Heart left ventricle (tissue), 13 donors: Measurements from ENCODE around the gene ZNF346.

Experiments used
- CTCF ChIP-seq, 12 donors: fragments of 200-600 bp; sonication (generic) in 4 of 12; IDR thresholded peaks; one replicate each; pipeline versions ENCODE4 v1.5.0 to v1.8.0; 2018 to 2022; ENCODE audit warnings: antibody characterized with exemption in 12 of 12, mild to moderate bottlenecking in 5 of 12
- POLR2A ChIP-seq, 2 donors: fragments of 450-650 bp; IDR thresholded peaks; one replicate each; pipeline ENCODE4 v1.6.1; 2017; ENCODE audit warnings: antibody characterized with exemption in 2 of 2, mild to moderate bottlenecking in 2 of 2, moderate library complexity in 2 of 2
- donor health status: ischemic (EF 13 %, LVEDD 7.1; RV severe dilation, severe dysfunction).
- donor health status: DM: no; HTN: yes; CAD: no.
- donor health status: DM: no; HTN: no; CAD: no.
- donor health status: ischemic (EF 25% LVEDD 6.9; RV normal size, moderate dysfunction).
- donor health status: ischemic (EF 25% LVEDD 5.7; RV mildly dilated, moderate dysfunction).
- donor health status: ischemic (EF 35%, LVEDD 5.7; RV mildly dilated, moderate dysfunction).
- donor health status: nonischemic (EF 11% LVEDD 7.7; RV severe dilation, severe dysfunction).
- donor health status: DM: yes; HTN: yes; CAD: no.
- donor health status: PGD.
- donor health status: ischemic (EF 29% LVEDD 5.4; RV normal size, mild dysfunction).
- donor health status: nonischemic (EF 23%, LVEDD 6.1; RV moderate dilation, normal function).

- TF ChIP-seq CTCF (IDR thresholded peaks at IDR 0.05) (no peak), POLR2A (IDR thresholded peaks at IDR 0.05) (no peak)
Measured at GRCh38 chr5:177079606-177080005, 57.1 kb downstream of the ZNF346 start.
